Transverse colon (tissue), 4 donors: Measurements from ENCODE around the gene NOP16. TPM values are rescaled to one million over a fixed set of nuclear protein-coding genes. Genes with fewer than 3 reads are reported as not detected.

Experiments
- DNase-seq: peaks from one replicate; pipeline ENCODE4 v3.0.0-alpha.2; 2019
- H3K27ac ChIP-seq, 4 donors: fragments of 200-600 bp; sonication (generic); 2 replicates each; pipeline ENCODE4 v1.5.1; 2016 to 2018; ENCODE audit warnings: inconsistent platforms in 4 of 4
- H3K27me3 ChIP-seq: fragments of 200-600 bp; sonication (generic); 2 replicates; pipeline ENCODE4 v1.5.1; 2017; ENCODE audit warnings: inconsistent platforms
- H3K36me3 ChIP-seq, 4 donors: fragments of 200-600 bp; sonication (generic); 2 replicates each; pipeline ENCODE4 v1.5.1; 2017 to 2019; ENCODE audit warnings: inconsistent platforms in 4 of 4
- H3K4me1 ChIP-seq, 4 donors: fragments of 200-600 bp; sonication (generic); 2 replicates each; pipeline ENCODE4 v1.5.1; 2017 to 2020; ENCODE audit warnings: inconsistent platforms in 4 of 4
- H3K4me3 ChIP-seq, 4 donors: fragments of 200-600 bp; sonication (generic); 1 replicate in 1 of 4; 2 replicates in 3 of 4; pipeline versions ENCODE4 v1.5.1 to v1.6.1; 2017 to 2019; ENCODE audit warnings: inconsistent platforms in 4 of 4
- H3K9me3 ChIP-seq, 2 donors: fragments of 200-600 bp; sonication (generic); 2 replicates each; pipeline ENCODE4 v1.5.1; 2017 to 2019; ENCODE audit warnings: inconsistent platforms in 2 of 2
- CTCF ChIP-seq, 5 experiments: fragments of 200-600 bp in 3 of 5; fragments of 450-650 bp in 2 of 5; sonication (generic) in 3 of 5; IDR thresholded peaks; 1 replicate in 2 of 5; 2 replicates in 3 of 5; pipeline ENCODE4 v1.5.1; 2016 to 2017; ENCODE audit warnings: antibody characterized with exemption in 5 of 5, inconsistent platforms in 3 of 5, mild to moderate bottlenecking in 2 of 5, moderate library complexity in 1 of 5
- EP300 ChIP-seq: sonication (generic); formaldehyde crosslinking; IDR thresholded peaks from one replicate; pipeline ENCODE4 v1.6.1; 2017; ENCODE audit warnings: antibody characterized with exemption, low read depth
- POLR2A ChIP-seq: fragments of 450-650 bp; IDR thresholded peaks from one replicate; pipeline ENCODE4 v1.6.1; 2016; ENCODE audit warnings: antibody characterized with exemption, mild to moderate bottlenecking, moderate library complexity
- POLR2AphosphoS5 ChIP-seq, 3 donors: sonication (generic); formaldehyde crosslinking; IDR thresholded peaks; one replicate each; pipeline ENCODE4 v1.6.1; 2016; ENCODE audit warnings: antibody characterized with exemption in 3 of 3
- WGBS, 2 donors: methylation state at CpG; one replicate each; pipeline ENCODE4 v1.1.5; 2018; ENCODE audit warnings: low coverage in 1 of 2; 5-methylcytosine and 5-hydroxymethylcytosine counted together
- in situ Hi-C, 4 donors: fragments of 200-750 bp; cut with MboI; loops; one replicate each; pipeline versions ENCODE4 v1.15.0 to v1.15.1; 2017; ENCODE audit warnings: low sequenced_read_pairs in 3 of 4, low pct_ligation_motif_present in 1 of 4, low pct_unique_long_range_greater_than_20kb in 1 of 4
- intact Hi-C: fragments of 100-400 bp; cut with DNase I; formaldehyde crosslinking; loops from one replicate; pipeline ENCODE4 v1.15.1; 2023; ENCODE audit warnings: low total_unique reads
- total RNA-seq, 4 donors: library from RNA; depleted of rRNA; stranded (reverse); fragments of >200 nt; gene quantifications; one replicate each; pipeline ENCODE4 v1.1.0, GENCODE V29; 2016

NOP16 gene
- total RNA-seq, 4 donors from 2014 or later, result 1.8 to 12.7 (median 8.5) TPM

- no peaks in the 10 kb centered on the region for H3K27me3 ChIP-seq
- H3K36me3 ChIP-seq, result peaks cover 0 to 7% (median 0%) of the 10 kb centered on the region in 4 donors
- intact Hi-C loops (no loop called here), in situ Hi-C loops (loop anchor here in 1 of 4 donors (25.0 kb wide), 1 partner anchor 181 kb away; no protein-coding TSS in a partner anchor)
- peak; percentile 56 for DNase-seq
- peak overlapping the region; percentile 87 to 91 (median 88) for H3K27ac ChIP-seq
- H3K4me1 ChIP-seq, result peaks cover 14 to 70% (median 47%) of the 10 kb centered on the region in 4 donors
- TF ChIP-seq CTCF (IDR thresholded peaks at IDR 0.05) (peak; percentile 8 to 70 (median 32)), POLR2AphosphoS5 (IDR thresholded peaks at IDR 0.05) (peak in 2 of 3 donors; percentile 41 to 52), POLR2A (no peak)
- no peak overlapping the region for H3K4me3 ChIP-seq
- 66 to 93% methylated on average over 2 to 20 of the region's 20 CpGs for WGBS, 2 donors
- no peaks in the 10 kb centered on the region for H3K9me3 ChIP-seq
Observed at GRCh38 chr5:176405656-176406435, 17.4 kb upstream of the NOP16 start.

- TF ChIP-seq EP300, result no peak
- TF ChIP-seq POLR2A, result no peak
- TF ChIP-seq CTCF (IDR thresholded peaks at IDR 0.05), result no peak
- no peak for TF ChIP-seq POLR2AphosphoS5 (IDR thresholded peaks at IDR 0.05)
- intact Hi-C loops, result no loop called here
- no peaks in the 10 kb centered on the region for H3K9me3 ChIP-seq
- 82 to 87% methylated on average over 9 to 22 of the region's 22 CpGs for WGBS, 2 donors
- DNase-seq, result no peak
- in situ Hi-C loops, result loop anchor here in 1 of 4 donors (25.0 kb wide), 1 partner anchor 186 kb away; no protein-coding TSS in a partner anchor
- H3K4me1 ChIP-seq, result peaks cover 18 to 63% (median 50%) of the 10 kb centered on the region in 4 donors
- peaks cover 0 to 3% (median 0%) of the 10 kb centered on the region in 4 donors for H3K36me3 ChIP-seq
- no peak overlapping the region for H3K4me3 ChIP-seq
- no peaks in the 10 kb centered on the region for H3K27me3 ChIP-seq
- peak overlapping the region; percentile 87 to 91 (median 88) for H3K27ac ChIP-seq
Observed at GRCh38 chr5:176401281-176402205, 13.1 kb upstream of the NOP16 start.

GRCh38 chr5:176400382-176401156 lies 12.2 kb upstream of the NOP16 start:
- Histone ChIP-seq H3K36me3 (peaks cover 0 to 3% (median 0%) of the 10 kb centered on the region in 4 donors), H3K4me1 (peaks cover 18 to 56% (median 47%) of the 10 kb centered on the region in 4 donors), H3K4me3 (no peak overlapping the region), H3K27ac (peak overlapping the region; percentile 87 to 91 (median 88)), H3K27me3 (no peaks in the 10 kb centered on the region), H3K9me3 (no peaks in the 10 kb centered on the region)
- intact Hi-C loops (no loop called here), in situ Hi-C loops (loop anchor here in 1 of 4 donors (25.0 kb wide), 1 partner anchor 187 kb away; no protein-coding TSS in a partner anchor)
- peak; percentile 89 for DNase-seq
- WGBS, 2 donors, result 51 to 59% methylated on average over 11 to 17 of the region's 17 CpGs
- TF ChIP-seq EP300 (no peak), POLR2AphosphoS5 (IDR thresholded peaks at IDR 0.05) (peak in 2 of 3 donors; percentile 16 to 71), POLR2A (peak; percentile 61)

GRCh38 chr5:176397736-176398420 lies 9.5 kb upstream of the NOP16 start:
- WGBS, 2 donors, result 95% methylated on average over 18 of the region's 18 CpGs; no CpG with 5 or more reads in 1 of the 2 donors
- Histone ChIP-seq H3K4me1 (peaks cover 11 to 31% (median 24%) of the 10 kb centered on the region in 4 donors), H3K27me3 (no peaks in the 10 kb centered on the region), H3K27ac (no peak overlapping the region), H3K36me3 (peaks cover 0 to 4% (median 1%) of the 10 kb centered on the region in 4 donors), H3K9me3 (no peaks in the 10 kb centered on the region), H3K4me3 (no peak overlapping the region)
- intact Hi-C loops (no loop called here), in situ Hi-C loops (no loop called here)
- DNase-seq, result no peak
- no peak for TF ChIP-seq POLR2A
- TF ChIP-seq EP300, result no peak
- no peak for TF ChIP-seq CTCF (IDR thresholded peaks at IDR 0.05)
- TF ChIP-seq POLR2AphosphoS5 (IDR thresholded peaks at IDR 0.05), result no peak
